HG02642 (cell line): ENCODE measurements around the gene NIFK.
A peak's percentile ranks its signal among the peaks of the same experiment; 100 is the strongest.
"Not testable (repeated sequence)": the region's sequence is repeated elsewhere in the genome, so short reads cannot be mapped to it uniquely, and the experiment has no call there.

Experiments used
- ATAC-seq: cut with Tn5 transposase; IDR thresholded peaks from one replicate; pipeline ENCODE4 v1.9.1; 2021; ENCODE audit warnings: mild to moderate bottlenecking; ENCODE audit not compliant: unreplicated experiment, poor library complexity

NIFK gene

DNA sequence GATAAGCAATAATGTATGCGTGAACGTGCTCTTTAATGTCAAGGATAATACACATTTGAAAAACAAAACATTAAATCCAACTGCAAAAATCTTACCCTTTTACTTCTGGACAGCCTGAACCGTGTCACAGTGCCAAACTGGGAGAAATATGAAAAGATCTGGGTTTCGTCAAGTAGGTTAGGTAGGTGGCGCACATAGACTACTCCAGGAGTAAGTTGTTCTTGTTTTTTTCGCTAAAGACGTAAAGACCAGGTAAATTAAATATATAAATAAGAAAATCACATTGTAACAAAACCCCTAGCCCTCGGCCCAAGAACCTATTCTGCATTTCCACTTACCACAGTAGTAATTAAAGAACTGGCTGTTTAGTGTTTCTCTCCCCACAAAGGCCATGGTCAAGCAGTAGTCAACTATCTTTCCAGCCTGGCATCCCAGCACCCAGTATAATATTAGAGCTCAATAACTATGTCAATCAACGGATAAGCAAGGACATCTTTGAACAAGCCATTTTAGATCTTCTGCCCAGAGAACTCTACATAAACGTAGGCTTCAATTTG is 1.1 kb downstream of the NIFK start:
- no peak for ATAC-seq

GRCh38 chr2:121734544-121734943 is 2.1 kb downstream of the NIFK start:
- ATAC-seq: not testable (repeated sequence)

- ATAC-seq: no peak
Observed at GRCh38 chr2:121731366-121731765, 5.3 kb downstream of the NIFK start.

DNA sequence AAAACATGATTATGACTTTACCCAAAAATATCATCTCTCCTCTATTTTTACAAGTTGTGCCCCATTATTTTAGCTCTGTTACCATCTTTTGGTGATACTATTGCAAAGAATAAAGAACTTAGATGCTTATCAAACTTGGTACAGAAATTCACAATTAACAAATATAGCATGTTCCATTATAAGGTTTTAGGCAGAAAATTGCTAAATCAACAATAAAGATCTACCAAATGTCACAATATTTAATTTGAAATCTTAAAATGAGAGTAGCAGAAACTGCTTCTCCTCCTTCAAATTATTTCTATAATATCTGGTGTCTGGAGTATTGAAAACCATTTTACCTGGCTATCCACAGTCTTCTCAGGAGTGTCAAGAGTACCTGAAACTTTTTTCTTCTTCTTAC is 8.7 kb downstream of the NIFK start:
- no peak for ATAC-seq

- ATAC-seq: no peak
Observed at GRCh38 chr2:121727332-121727731, 9.3 kb downstream of the NIFK start.

- no peak for ATAC-seq
Observed at GRCh38 chr2:121723316-121723715, 13.4 kb downstream of the NIFK start.

GRCh38 chr2:121722479-121722878 is 14.2 kb downstream of the NIFK start:
- ATAC-seq: no peak

- no peak for ATAC-seq
Observed at GRCh38 chr2:121721926-121722325, 14.7 kb downstream of the NIFK start.

GRCh38 chr2:121717529-121717928 is 19.1 kb downstream of the NIFK start:
- ATAC-seq: no peak

- no peak for ATAC-seq
Observed at GRCh38 chr2:121716126-121716525, 20.5 kb downstream of the NIFK start.

DNA sequence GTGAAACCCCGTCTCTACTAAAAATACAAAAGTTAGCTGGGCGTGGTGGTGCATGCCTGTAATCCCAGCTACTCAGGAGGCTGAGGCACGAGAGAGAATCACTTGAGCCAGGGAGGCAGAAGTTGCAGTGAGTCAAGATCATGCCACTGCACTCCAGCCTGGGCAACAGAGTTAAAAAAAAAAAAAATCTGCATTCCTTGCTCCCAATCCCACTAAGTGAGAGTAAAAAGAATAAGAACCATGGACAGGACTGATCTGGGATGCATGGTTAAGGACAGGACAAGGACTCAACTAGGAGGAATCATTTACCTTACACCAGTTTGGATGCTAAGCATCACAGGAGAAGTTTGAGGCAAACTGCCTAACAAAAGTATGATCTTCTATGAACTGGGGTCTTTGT is 25.2 kb downstream of the NIFK start:
- not testable (repeated sequence) for ATAC-seq

- no peak for ATAC-seq
Observed at GRCh38 chr2:121710470-121711170, 26.1 kb downstream of the NIFK start.

DNA sequence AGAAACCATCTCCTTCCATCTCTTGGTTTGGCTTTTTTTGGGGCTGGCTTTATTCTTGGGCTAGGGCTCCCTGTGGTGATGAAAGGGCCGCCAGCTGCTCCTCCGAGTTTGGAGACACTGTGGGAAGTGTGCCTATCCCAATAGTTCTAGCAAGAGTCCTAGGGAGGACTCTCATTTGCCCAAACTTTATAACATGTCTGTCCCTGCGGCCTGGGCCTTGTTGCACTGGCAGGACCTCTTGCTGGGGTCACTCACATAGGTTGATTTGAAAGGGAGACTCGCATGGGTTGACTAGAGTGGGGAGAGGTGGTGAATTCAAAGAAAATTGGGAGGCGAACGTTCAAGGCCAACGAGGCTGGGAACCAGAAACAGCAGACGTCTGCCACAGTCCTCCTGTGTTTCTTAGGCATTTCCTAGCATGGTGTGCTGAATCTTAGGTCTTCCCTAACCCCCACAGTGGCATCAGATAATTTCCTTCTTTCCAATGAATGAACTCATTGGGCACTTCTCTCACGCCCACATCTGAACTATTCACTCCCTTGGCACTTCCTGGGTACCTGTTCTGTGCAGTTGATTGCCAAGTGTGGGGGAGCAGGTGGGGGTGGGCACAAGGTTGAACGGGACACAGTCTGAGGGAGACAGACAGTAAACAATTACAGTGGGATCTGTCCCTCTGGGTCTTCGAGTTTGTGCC is 26.8 kb downstream of the NIFK start:
- ATAC-seq: no peak

- ATAC-seq: no peak
Observed at GRCh38 chr2:121707920-121708361, 28.7 kb downstream of the NIFK start.

- no peak for ATAC-seq
Observed at GRCh38 chr2:121707344-121707919, 29.2 kb downstream of the NIFK start.

- no peak for ATAC-seq
Observed at GRCh38 chr2:121705958-121706357, 30.7 kb downstream of the NIFK start.

DNA sequence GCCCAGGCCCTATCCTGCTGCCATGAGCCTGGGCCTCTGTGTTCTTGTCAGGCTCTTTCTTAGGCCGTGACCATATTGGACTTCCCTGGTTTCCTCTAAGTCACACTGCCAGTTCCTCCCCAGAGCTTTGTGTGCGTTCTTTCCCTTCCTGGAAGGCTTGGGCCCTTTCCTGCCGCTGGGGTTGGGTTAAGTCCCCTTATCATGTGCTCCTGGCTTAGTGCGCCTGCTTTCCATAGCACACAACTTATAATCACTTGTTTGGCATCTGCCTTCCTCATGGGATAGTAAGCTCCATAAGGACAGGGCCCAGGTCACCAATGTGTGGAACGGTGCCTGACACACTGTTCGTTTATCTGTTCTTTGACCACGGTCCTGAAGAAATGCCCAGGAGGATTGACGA is 31.3 kb downstream of the NIFK start:
- no peak for ATAC-seq

- ATAC-seq: not testable (repeated sequence)
Observed at GRCh38 chr2:121701761-121702160, 34.9 kb downstream of the NIFK start.

DNA sequence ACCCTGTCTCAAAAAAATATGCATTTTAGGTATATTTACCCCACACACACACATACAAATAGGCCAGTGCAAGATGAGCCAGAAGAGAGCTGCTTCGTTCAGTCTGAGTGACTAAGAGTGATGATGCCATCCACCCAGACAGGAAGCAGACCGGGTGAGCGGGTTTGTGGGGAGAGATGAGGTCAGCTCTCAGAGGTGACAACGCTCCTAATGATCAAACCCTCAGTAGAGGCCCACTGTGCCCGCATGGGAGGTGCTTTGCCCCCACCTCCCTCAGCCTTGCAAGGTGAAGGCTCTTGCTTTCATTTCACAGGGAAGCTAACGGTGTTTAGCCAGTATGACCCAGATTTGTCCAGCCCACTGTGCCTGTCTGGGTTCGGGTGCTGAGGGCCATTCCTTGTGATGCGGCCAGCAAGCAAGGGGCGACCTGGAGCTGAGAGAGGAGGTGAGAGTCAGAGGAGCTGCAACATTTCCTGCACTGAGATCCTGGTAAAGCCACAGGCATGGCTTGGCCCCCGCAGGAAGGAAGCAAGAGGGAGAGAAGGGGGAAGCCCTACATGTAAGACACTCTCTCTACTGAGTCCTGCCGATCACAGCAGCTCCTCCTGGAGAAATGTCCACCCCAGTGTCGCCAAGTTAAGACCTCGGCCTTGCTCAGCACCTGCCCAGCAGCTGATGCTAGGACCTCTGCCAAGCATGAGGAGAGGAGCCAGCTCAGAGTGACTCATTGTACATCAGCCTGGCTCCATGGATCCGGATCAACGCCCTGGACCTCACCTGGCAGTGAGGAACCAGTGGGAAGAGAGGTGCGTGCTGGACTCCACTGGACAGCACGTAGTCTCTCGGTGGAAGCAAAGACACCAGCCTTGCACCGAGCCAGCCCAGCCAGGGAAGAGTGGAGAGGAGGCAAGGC is 37.0 kb downstream of the NIFK start:
- peak; percentile 99 for ATAC-seq

DNA sequence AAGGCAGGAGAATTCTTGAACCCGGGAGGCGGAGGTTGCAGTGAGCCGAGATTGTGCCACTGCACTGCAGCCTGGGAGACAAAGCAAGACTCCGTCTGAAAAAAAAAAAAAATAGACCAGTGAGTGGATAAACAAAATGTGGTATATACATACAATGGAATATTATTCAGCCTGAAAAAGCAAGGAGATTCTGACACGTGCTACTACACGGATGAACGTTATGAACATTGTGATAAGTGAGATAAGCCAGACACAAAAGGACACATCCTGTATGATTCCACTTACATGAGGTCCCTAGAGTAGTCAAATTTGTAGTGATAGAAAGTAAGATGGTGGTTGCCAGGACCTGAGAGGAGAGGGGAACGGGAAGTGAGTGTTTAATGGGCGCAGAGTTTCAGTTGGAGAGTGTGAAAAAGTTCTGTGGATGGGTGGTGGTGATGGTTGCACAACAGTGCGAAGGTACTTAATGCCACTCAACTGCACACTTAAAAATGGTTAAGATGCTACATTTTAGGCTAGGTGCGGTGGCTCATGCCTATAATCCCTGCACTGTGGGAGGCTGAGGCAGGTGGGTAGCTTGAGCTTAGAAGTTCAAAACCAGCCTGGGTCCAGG is 38.3 kb downstream of the NIFK start:
- ATAC-seq: no peak
